Pons (tissue), 1 donor: Measurements from ENCODE around the gene RAB25.
"Not testable (repeated sequence)": the region's sequence is repeated elsewhere in the genome, so short reads cannot be mapped to it uniquely, and the experiment has no call there.

Experiments used
- DNase-seq: peaks from one replicate; pipeline ENCODE4 v3.0.0-alpha.2; 2016; ENCODE audit warnings: low spot score

Gene RAB25

DNA sequence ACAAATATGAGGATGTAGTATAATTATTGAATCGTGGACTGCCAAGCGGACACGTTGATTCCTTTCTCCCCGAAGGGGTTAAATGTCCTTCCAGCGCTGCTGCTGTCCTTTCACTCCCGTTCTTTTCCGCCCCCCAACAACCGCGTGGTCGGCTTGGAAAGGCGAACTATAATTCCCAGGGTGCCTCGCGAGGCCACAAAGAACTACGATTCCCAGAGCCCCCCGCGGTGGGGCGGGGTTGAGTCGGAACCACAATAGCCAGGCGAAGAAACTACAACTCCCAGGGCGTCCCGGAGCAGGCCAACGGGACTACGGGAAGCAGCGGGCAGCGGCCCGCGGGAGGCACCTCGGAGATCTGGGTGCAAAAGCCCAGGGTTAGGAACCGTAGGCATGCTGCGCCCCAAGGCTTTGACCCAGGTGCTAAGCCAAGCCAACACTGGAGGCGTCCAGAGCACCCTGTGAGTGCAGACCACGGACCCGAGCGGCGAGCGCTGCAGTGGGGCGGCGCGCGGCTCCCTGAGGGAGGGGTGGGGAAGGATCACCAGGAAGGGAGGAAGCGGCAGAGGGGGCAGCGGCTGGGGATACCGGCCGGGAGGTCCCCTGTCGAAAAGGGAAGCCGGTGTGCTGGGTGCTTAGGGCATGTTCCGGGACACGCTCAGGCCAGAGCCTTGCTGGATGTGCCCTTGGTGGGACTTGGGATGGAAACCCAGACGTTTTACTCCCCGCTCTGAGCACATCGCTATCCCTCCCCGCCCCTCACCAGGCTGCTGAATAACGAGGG is 6.3 kb upstream of the RAB25 start, which contains the start of gene LAMTOR2:
LAMTOR2 (plus strand) TSS at position 283 of the 781 bp plus-strand sequence; CDS start at position 391, 108 bp downstream.
- DNase-seq = peak; percentile 99

DNA sequence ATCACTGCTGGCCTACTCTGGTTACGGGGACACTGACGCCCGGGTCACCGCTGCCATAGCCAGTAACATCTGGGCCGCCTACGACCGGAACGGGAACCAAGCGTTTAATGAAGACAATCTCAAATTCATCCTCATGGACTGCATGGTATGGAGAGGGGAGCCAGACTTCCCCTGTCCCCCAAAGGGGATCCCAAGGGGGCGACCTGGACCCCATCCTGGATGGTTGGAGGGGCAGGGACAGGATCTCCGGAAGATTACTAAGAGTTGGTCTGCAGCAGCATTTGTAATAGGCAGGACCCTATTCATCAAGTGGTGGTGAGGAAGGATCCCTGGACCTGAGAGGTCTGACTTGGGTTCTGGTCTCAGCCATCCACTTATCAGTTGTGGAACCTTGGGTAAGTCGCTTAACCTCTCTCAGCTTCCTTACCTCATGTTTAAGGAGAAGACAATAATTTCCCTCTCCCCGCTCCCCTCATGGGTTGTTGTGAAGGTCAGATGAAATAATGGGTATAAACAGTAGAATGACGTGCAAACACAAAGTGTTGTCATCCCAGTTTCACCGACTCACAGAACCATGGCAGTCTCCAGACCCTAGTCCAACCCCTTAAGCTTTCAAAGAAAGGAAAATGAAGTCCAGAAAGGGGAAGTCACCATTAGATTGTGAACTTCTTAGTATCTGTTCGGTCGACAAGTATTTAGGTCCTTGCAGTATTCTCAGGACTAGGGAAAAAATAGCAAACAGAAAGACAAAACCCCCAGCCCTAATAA is 5.5 kb upstream of the RAB25 start:
- DNase-seq = no peak

DNA sequence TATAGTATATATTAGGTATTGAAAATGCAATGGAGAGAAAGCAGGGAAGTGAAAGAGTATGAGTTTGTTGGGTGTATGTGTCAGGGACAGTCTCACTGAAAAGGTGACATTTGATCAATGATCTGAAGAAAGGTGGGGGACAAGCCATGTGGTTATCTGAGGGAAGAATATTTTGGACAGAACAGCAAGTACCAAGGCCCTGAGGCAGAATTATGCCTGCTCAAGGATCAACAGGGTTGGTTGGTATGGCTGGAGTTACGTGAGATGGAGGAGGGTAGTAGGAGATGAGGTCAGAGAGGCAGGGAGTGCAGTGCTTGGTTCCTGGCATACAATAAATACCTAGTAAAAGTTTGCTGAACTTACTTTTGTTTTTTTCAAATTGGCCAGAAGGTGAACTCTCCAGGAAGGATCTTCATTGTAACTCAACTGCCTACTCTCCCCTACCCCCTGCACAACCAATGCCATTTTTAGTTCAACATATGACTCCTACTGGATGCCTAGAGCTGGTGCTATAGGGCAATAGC is 4.6 kb upstream of the RAB25 start:
- DNase-seq = no peak

DNA sequence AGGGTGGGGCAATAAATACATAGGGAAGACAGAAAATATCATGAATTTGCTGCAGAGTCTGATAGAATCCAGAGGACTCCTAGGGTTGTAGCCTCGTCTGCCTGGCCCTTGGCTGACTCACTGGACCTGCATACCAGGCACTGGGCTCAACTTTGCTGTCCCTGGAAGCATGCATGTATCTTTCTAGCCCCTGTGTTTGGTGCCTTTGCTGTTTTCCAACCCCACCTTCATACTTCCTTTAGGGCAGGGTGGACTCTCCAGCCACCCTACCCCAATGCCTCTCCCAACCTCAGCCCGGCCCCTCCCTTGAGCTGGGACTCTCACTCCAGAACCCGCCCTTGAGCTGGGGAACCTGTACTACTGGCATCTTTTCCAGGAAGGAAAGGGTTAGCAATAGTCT is 1.2 kb downstream of the RAB25 start:
- no peak for DNase-seq

DNA sequence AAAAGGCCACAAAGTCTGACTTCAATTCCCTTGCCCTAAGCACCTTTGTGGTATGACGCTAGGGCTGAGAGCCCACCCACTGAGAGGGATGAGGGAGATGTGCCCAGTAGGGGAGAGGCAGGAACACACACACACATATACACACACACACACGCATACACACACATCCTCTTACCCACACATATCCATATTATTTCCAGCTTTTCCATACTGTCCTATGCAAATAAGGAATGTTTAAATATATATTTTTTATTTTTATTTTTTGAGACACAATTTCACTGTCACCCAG is 3.0 kb downstream of the RAB25 start:
- DNase-seq = no peak

DNA sequence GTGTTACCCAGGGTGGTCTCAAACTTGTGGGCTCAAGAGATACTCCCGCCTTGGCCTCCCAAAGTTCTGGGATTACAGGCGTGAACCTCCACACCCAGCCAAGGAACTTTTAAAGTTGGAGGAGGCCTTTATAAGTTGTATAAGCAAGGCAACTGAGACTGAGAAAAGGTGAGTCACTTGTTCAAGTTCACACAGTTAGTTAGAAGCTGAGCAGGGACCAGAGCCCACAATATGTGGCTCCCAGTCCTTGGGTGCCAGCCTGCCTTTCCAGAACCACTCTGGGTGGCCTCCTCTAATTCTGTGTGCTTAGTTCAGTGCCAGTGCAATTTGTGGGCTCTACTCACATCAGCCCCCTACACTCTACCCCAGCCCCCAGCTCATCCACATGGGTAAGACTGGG is 3.7 kb downstream of the RAB25 start:
- DNase-seq = no peak

DNA sequence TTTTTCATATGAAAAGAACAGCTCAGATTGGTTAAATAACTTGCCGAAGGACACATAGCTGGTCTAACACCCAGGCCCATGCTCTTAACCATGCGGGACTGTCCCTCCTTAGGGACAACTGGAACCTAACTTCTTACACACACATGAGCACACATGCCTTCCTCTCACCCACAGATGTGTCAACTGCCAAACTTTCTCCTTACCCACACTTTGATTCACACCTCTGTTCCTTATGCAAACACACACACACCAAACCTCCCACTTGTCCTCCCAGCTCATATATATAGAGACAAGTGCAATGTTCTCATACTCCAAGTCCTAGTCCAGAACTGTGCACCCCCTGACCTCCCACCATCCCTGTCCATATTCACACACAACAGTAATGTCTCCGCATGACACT is 4.3 kb downstream of the RAB25 start:
- no peak for DNase-seq

DNA sequence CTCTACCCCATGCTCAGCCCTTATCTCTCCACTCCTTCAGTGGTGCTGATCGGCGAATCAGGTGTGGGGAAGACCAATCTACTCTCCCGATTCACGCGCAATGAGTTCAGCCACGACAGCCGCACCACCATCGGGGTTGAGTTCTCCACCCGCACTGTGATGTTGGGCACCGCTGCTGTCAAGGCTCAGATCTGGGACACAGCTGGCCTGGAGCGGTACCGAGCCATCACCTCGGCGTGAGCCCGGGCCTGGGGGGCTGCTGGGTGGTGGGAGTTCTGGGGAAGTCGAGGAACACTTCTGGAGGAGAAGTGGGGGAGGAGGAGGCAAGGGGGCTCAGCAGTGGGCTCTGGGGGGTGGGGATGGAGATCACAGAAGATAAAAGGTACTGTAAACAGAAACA is 4.9 kb downstream of the RAB25 start:
- DNase-seq = no peak

DNA sequence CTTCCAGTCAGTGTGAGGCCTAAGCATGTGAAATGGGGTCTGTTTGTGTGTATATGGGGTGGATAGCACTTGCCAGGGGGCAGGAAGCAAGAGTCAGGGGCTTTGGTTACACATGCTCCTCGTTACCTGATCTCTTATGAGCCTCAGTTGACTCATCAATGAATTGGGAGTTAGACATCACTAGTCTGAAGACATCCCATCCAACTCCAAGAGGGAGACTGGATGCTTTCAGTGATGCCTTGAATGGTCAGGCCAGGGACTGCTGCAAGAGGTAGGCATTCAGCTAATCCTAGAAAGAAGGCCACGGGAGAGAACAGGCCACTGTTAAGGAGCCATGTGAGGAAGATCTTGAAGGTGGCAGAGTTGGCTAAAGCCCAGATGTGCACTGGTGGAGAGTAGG is 6.3 kb downstream of the RAB25 start:
- no peak for DNase-seq

DNA sequence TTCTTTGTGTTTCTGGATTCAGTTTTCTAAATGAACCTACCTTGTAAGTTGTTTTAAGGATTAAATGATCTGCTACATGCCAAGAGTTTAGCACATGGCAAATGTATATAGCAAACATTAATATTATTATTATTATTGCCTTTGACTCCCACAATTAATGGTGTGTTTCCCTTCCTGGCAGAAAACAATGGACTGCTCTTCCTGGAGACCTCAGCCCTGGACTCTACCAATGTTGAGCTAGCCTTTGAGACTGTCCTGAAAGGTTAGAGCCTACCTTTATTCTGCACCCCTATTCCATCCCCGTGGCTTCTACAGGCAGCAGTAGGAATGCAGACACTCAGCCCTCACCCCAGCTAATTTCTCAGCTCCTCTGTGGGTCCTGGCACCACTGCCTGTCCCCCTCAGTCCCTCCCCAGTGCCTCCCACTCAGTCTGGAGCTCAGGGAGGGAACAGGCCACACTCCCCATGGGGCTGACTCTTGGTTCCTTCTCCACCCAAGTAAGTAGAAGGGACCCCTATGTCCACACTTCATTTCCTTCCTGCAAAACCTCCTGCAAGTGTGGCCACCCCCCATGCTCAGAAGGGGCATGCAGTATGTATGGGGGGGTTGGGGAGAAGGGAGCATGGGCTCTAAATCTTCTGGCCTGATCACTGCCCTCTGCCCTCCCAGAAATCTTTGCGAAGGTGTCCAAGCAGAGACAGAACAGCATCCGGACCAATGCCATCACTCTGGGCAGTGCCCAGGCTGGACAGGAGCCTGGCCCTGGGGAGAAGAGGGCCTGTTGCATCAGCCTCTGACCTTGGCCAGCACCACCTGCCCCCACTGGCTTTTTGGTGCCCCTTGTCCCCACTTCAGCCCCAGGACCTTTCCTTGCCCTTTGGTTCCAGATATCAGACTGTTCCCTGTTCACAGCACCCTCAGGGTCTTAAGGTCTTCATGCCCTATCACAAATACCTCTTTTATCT is 8.8 kb downstream of the RAB25 start:
- no peak for DNase-seq

DNA sequence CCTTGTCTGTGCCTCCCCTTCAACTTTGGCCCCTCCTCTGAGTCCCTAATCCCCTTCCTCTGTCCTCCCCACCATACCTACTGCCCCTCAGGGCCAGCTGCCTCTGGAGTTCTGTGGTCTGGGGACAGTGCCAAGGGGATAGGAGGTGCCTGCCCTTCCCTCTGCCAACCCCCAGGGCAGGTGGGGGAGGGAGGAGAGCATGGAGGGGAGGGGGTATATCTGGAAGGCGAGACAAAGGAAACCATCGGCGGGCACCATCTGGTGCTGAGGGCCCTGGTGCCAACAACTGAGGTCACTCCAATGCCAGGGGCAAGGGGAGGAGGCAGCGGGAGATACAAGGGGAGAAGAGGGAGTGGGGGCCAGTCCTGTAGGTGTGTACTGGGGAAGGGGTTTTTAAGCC is 9.6 kb downstream of the RAB25 start:
- no peak for DNase-seq

DNA sequence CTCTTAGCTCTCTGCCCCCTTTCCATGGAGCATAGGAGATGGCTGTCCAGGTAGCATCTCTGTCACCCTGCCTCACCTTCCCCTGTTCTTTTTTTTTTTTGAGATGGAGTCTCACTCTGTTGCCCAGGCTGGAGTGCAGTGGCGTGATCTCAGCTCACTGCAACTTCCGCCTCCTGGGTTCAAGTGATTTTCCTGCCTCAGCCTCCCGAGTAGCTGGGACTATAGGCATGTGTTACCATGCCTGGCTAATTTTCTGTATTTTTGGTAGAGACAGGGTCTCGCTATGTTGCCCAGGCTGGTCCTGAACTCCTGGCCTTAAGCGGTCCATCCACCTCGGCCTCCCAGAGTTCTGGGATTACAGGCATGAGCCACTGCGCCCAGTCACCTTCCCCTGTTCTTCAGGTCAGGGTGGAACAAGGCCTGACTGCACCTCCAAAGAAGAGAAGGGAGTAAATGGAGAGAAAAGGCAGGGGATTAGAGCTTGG is 10.4 kb downstream of the RAB25 start:
- not testable (repeated sequence) for DNase-seq

DNA sequence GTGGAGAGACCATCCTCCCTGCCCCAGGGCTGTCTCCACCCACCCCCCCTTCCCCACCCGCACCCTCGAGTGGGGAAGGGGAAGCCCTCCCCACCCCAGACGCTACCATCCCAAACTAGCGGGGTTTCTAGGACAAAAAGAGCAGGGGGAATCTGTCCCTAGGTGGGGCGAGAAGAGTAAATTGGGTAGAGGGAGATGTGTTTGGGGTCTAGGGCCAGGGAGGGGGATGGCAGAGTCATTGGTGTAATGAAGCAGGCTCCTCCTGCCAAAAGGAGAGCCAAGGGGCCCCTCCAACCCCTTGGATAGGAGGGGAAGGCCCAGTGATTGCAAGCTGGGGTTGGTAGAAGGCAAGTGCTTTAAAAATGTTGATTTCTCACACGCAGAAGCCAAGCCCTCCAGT is 11.3 kb downstream of the RAB25 start:
- DNase-seq = no peak

DNA sequence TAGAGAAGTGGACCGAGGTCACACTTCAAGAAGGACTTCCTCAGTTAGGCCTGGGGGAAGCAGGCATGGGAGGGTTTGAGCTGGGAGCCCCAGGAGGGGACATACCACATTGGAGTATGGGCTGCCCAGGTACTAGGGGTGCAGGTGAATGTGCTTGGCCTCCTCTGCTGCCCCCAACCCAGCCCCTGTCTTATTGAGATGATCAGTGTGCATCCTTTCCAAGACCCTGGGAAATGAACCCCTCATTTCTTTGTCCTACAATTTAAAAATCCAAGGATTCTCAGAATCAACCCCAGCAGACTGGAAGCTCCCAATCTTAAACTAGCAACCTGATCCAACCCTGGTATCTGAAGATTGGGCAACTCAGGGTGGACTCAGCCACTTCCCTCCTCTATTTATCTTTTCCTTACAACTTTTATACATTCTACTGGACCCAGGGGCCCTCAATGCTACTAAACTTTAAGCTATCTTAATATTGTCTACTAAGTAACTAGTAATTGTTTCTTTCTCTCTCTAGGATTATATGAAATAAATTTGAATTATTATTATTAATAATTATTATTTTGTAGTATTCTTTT is 12.2 kb downstream of the RAB25 start:
- DNase-seq = no peak

DNA sequence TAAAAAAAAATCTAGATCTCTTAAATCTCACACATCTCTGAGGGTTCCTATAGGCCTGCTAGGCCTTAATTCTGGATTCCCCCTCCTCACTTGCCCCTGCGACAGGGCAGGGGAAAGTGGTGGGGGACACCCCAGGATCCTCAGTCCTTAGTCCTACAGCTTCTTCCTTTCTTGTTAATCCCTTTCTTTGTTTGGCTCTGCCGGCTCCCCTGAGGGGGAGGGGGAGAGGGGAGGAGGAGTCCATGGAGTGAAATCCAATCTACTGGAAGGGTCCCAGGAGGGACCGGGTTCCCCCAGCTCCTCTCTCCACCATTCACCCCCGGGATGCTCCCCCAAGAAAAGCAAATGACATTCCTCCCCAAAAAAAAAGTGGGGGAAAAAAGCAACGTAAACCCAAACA is 12.8 kb downstream of the RAB25 start:
- DNase-seq = no peak

DNA sequence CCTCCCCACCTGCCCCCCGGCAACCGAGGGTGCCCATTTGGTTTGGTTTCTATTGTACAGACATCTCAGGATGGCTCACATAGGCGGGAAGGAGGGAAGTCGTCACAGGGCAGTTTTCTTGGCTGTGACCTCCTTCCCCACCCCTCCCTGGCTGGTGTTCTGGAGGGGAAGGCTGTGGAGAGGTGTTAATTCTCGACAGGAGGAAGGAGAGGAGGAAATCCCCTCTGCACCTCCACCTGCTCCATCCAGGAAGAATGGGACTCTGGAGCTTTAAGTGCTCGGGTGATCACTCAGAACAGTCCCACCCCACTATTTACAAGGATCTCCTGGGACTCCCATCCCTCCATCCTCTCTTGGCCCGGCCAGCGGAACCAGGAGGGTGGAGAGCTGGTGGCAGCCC is 13.7 kb downstream of the RAB25 start:
- DNase-seq = no peak

DNA sequence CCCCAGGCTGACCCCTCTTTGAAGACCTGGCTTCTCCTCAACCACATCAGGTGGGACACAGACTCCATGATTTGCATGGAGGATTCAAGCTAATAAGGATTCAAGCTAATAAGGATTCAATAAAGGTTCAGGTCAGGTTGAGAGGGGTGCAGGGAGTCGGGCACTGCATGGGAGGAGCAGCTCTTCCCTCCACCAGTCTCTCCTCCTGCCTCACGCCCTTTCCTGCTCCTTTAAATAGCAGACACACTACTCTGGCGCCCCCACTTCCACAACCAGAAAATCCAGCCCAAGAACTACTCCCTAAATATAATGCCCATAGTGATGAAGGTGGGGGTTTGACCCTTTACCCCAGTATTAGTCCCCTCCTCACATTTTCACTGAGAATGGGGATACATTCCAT is 14.2 kb downstream of the RAB25 start:
- DNase-seq = no peak

DNA sequence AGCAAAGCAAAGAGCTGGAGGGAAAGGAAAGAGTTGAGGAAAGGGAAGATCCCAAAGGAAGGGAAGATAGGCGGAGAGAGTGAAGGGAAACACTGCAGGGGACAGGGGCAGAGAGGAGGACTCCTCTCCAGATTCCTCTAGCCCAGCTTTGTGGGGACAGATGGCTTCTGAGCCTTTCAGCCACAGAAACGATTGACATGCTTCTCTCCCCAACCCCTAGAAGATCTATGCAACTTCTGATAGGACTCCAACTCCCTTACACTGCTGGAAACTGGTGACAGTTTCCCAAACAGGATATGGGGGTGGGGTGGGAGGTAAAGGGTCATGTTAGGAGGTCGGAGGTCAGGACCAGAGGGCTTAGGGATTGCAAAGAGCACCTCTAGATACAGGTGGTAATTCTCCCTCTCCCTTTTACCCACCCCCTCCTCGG is 14.8 kb downstream of the RAB25 start:
- DNase-seq = no peak

DNA sequence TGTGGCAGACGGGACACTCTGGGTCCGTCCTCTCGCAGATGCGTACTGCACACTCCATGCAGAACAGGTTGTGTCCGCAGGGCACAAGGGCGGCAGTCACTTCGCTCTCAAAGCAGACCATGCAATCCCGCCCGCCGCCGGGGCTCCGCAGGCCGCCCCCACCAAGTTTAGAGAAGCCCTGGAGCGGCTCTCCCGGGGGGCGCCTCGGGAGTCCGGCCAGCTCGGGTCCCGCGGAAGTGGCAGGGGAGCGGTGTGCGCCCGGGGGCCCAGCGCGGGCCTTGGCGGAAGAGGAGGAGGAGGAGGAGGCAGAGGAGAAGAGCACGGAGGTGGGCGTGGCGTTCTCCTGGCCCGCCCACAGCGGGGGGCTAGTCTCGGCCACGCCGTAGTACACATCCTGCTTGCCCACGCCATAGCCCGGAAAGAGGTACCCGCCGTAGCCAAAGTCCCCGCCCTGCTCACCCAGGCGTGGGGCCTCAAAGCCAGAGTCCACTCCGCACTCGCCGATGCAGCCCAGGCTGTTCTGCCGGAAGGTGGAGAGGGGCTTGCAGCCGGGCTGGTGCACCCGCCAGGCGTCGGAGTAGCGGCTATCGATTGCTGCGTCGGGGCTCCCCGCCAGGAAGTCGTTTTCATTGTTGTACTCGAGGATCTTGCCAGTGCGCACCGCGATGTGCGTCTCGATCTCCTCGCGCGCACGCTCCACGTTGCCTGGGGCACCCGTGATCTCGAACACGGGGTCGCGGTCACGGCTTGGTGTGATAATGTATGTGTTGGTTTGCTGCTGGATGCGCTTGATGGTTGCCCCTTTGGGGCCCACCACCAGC is 15.9 kb downstream of the RAB25 start:
- DNase-seq = no peak

DNA sequence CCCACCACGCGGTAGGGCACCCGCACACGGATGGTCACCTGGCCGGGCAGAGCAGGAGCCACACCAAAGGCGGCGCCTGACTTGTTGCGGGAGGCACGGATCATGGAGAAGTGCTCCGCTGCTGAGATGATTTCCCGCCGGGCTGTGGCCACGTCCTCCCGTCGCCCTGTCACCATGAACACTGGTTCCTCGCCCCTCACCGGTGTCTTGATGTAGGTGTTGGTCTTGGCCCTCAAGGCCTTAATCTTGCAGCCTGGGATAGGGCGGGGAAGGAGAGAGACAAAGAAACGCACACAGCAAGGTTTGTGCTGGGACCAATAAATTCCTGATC is 16.4 kb downstream of the RAB25 start:
- no peak for DNase-seq

DNA sequence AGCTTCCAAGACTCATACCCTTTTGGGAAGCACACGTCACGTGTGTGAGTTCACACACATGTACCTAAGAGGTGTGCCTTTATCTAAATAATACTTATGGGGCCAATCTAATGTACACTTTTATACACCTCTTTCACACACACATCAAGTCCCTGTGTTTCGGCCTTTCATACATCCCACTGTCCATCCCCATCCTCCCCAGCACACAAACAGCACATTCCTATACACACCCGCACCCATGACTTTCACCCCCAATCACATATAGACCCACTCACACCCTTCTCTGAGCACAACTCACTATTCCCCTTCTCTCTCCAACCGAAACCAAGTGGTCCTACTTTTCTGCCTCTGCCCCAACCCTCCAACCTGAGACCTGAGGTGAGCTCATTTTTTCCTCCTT is 17.8 kb downstream of the RAB25 start:
- DNase-seq = no peak
